ENCODE results near the gene OGN. TPM values are rescaled to one million over a fixed set of nuclear protein-coding genes. Genes with fewer than 3 reads are reported as not detected.

The OGN gene
- total RNA-seq, 4 donors from 2014 or later, result 12.9 to 101 (median 30.2) TPM

DNA sequence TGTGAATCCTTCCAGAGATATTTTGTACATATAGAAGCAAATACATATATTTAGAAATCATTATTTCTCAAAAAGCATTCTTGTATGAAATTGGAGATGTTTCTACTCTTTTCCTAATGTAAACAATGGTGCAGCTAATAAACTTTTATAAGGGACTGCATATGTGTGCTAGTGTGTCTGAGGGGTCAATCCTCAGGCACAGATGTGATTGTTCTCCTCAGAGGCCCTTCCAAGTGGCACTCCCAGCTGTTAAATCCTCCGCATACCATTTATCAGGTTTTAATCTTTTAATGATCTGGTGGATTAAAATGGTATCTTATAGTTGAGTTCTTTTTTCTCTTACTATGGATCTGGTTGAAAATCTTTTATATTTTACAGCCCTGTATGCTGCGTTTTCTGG, 25.5 kb upstream of the OGN start:
- Histone ChIP-seq H3K36me3 (no peaks in the 10 kb centered on the region), H3K4me3 (no peak overlapping the region), H3K27me3 (no peaks in the 10 kb centered on the region), H3K9me3 (no peaks in the 10 kb centered on the region), H3K4me1 (peaks cover 7 to 29% (median 17%) of the 10 kb centered on the region in 3 donors), H3K27ac (no peak overlapping the region)
- no peak for ATAC-seq
- TF ChIP-seq POLR2A (IDR thresholded peaks at IDR 0.05), result no peak
- TF ChIP-seq, protein P1, sequence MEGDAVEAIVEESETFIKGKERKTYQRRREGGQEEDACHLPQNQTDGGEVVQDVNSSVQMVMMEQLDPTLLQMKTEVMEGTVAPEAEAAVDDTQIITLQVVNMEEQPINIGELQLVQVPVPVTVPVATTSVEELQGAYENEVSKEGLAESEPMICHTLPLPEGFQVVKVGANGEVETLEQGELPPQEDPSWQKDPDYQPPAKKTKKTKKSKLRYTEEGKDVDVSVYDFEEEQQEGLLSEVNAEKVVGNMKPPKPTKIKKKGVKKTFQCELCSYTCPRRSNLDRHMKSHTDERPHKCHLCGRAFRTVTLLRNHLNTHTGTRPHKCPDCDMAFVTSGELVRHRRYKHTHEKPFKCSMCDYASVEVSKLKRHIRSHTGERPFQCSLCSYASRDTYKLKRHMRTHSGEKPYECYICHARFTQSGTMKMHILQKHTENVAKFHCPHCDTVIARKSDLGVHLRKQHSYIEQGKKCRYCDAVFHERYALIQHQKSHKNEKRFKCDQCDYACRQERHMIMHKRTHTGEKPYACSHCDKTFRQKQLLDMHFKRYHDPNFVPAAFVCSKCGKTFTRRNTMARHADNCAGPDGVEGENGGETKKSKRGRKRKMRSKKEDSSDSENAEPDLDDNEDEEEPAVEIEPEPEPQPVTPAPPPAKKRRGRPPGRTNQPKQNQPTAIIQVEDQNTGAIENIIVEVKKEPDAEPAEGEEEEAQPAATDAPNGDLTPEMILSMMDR (IDR thresholded peaks at IDR 0.05), result no peak
- no peak for TF ChIP-seq EP300 (IDR thresholded peaks at IDR 0.05)
- no peak for TF ChIP-seq POLR2AphosphoS5 (IDR thresholded peaks at IDR 0.05)
- 95 to 100% methylated on average over 2 of the region's 2 CpGs for WGBS, 2 donors (ENCODE audit: low coverage in 1 of 2)

DNA sequence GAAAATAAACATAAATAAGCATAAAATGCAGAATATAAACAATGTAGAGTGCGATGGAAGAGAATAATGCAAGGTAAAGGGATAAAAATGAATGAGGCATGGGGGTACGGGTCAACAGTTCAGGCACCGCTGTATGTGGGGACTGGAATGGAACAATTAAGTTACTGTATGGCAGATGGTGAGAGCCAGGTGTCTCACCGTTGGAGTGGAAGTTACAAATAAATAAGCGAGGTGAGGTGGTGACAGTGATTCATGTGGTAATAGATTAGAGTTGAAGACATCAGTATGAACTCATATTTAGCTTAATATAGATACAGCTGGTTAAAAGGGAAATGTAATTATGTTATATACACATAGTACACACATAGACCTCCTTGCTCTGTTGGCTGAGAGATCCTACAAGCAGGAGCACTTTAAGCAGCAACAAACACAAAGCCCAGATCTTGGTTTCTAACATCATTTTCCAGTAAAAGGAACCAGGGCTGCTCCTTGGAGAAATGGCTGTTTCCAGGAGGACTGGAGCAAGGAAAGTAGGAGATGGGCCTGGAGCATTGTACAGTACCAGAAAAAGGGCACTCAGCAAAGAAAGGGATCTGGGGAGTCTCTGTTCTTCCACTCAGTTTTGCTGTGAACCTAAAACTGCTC, 22.2 kb upstream of the OGN start:
- TF ChIP-seq, protein P1 (IDR thresholded peaks at IDR 0.05), result no peak
- TF ChIP-seq POLR2AphosphoS5 (IDR thresholded peaks at IDR 0.05), result no peak
- no peak for TF ChIP-seq POLR2A (IDR thresholded peaks at IDR 0.05)
- no peak for TF ChIP-seq EP300 (IDR thresholded peaks at IDR 0.05)
- Histone ChIP-seq H3K27me3 (no peaks in the 10 kb centered on the region), H3K36me3 (no peaks in the 10 kb centered on the region), H3K27ac (peak overlapping the region in 3 of 4 donors; percentile 40 to 67 (median 65)), H3K9me3 (no peaks in the 10 kb centered on the region), H3K4me3 (no peak overlapping the region), H3K4me1 (peaks cover 7 to 36% (median 19%) of the 10 kb centered on the region in 3 donors)
- 39 to 47% methylated on average over 5 of the region's 5 CpGs for WGBS, 2 donors (ENCODE audit: low coverage in 1 of 2)
- no peak for ATAC-seq

DNA sequence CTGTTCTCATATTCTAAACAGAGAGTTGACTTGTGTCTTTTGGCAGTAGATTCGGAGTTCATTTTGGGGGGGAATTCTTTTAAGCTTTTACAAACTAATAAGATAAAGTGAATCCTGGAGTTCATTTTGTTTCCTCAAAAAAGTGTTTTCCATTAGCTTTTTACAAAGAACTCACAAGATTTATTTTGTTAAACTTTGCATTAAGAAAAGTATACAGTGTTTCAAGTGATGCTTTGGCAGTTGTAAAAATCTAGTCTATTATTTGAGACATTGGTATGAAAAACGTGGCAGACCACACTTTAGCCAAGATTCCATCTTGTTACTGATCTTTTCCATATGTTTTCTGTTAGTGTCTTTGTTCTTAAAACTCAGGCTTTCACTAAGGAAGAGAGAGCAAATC, 21.1 kb upstream of the OGN start:
- WGBS, 2 donors (ENCODE audit: low coverage in 1 of 2), result 9 to 15% methylated on average over 1 to 2 of the region's 2 CpGs
- H3K4me3 ChIP-seq, result no peak overlapping the region
- no peaks in the 10 kb centered on the region for H3K36me3 ChIP-seq
- peaks cover 7 to 36% (median 19%) of the 10 kb centered on the region in 3 donors for H3K4me1 ChIP-seq
- no peak for TF ChIP-seq POLR2A (IDR thresholded peaks at IDR 0.05)
- ATAC-seq, result no peak
- H3K9me3 ChIP-seq, result no peaks in the 10 kb centered on the region
- H3K27me3 ChIP-seq, result no peaks in the 10 kb centered on the region
- peak overlapping the region in 3 of 4 donors; percentile 54 to 67 (median 65) for H3K27ac ChIP-seq

DNA sequence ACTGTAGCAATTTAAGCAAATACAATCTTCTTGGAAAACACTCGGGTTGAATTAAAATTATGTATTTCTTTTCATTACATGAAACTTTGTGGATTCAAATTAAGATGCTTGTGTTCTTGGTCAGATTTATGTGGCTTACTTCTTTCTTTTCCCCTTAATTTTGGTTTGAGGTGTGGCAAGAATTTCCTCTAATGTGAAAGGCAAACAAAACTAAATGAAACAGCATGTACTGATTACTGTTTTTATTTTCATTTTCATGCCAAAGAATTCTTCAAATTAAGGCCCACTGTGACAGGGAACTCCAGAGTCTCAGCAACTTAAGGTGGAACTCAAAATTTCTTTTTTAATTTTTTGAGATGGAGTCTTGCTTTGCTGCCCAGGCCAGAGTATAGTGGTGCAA, 20.0 kb upstream of the OGN start, which contains the start of gene OMD:
OMD (minus strand) TSS at position 132 of the 400 bp plus-strand sequence. CDS start 6,913 bp downstream, outside the sequence.
- WGBS, 2 donors (ENCODE audit: low coverage in 1 of 2), result 23 to 37% methylated on average over 1 of the region's 1 CpG
- no peaks in the 10 kb centered on the region for H3K9me3 ChIP-seq
- H3K36me3 ChIP-seq, result no peaks in the 10 kb centered on the region
- peak within 1 kb of the TSS in 3 of 4 donors; percentile 54 to 67 (median 65) for H3K27ac ChIP-seq
- no peaks in the 10 kb centered on the region for H3K27me3 ChIP-seq
- TF ChIP-seq, protein P1 (IDR thresholded peaks at IDR 0.05), result no peak
- no peak for TF ChIP-seq POLR2AphosphoS5 (IDR thresholded peaks at IDR 0.05)
- TF ChIP-seq EP300 (IDR thresholded peaks at IDR 0.05), result no peak
- no peak for TF ChIP-seq POLR2A (IDR thresholded peaks at IDR 0.05)
- peak within 1 kb of the TSS; percentile 24 to 35 for H3K4me3 ChIP-seq
- ATAC-seq, result peak; percentile 48
- peaks cover 7 to 36% (median 19%) of the 10 kb centered on the region in 3 donors for H3K4me1 ChIP-seq

- peaks cover 7 to 36% (median 19%) of the 10 kb centered on the region in 3 donors for H3K4me1 ChIP-seq
- TF ChIP-seq POLR2AphosphoS5 (IDR thresholded peaks at IDR 0.05), result no peak
- TF ChIP-seq EP300 (IDR thresholded peaks at IDR 0.05), result no peak
- TF ChIP-seq POLR2A (IDR thresholded peaks at IDR 0.05), result no peak
- TF ChIP-seq, protein P1 (IDR thresholded peaks at IDR 0.05), result no peak
- H3K36me3 ChIP-seq, result no peaks in the 10 kb centered on the region
- H3K4me3 ChIP-seq, result peak overlapping the region; percentile 24 to 35
- no peaks in the 10 kb centered on the region for H3K27me3 ChIP-seq
- no peaks in the 10 kb centered on the region for H3K9me3 ChIP-seq
- 68 to 70% methylated on average over 2 of the region's 2 CpGs for WGBS, 2 donors (ENCODE audit: low coverage in 1 of 2)
- no peak for ATAC-seq
- peak overlapping the region in 1 of 4 donors; percentile 65 for H3K27ac ChIP-seq
Observed at GRCh38 chr9:92423612-92424011, 19.2 kb upstream of the OGN start.
